Mesothelial cell of epicardium (in vitro differentiated cells): ENCODE measurements around the gene FHIT. TPM values are rescaled to one million over a fixed set of nuclear protein-coding genes. Genes with fewer than 3 reads are reported as not detected.

Experiments
- DNase-seq, 2 experiments: peaks; one replicate each; pipeline ENCODE4 v3.0.0; 2021; ENCODE audit warnings: low spot score in 2 of 2; ENCODE audit not compliant: unreplicated experiment in 2 of 2
- H3K27ac Mint-ChIP-seq: 2 replicates; pipeline ENCODE4 v1.8.0; 2021; ENCODE audit warnings: mixed read lengths
- H3K27me3 Mint-ChIP-seq: 2 replicates; pipeline ENCODE4 v1.8.0; 2021; ENCODE audit warnings: low read depth, mixed read lengths
- H3K36me3 Mint-ChIP-seq: 2 replicates; pipeline ENCODE4 v1.8.0; 2021; ENCODE audit warnings: mixed read lengths
- H3K4me1 Mint-ChIP-seq: 2 replicates; pipeline ENCODE4 v1.8.0; 2021; ENCODE audit warnings: mixed read lengths
- H3K4me3 Mint-ChIP-seq: 2 replicates; pipeline ENCODE4 v1.8.0; 2021; ENCODE audit warnings: mild to moderate bottlenecking, moderate library complexity, mixed read lengths
- H3K9me3 Mint-ChIP-seq: 2 replicates; pipeline ENCODE4 v1.8.0; 2021; ENCODE audit warnings: mixed read lengths
- total RNA-seq: library from RNA; stranded (reverse); gene quantifications from 3 replicates; pipeline ENCODE4 v1.2.1, GENCODE V29; 2021
- TF ChIP-seq, protein P1 (sequence below): fragments of 200-600 bp; sonication (generic); IDR thresholded peaks from one replicate; pipeline ENCODE4 v1.5.0; 2021; ENCODE audit warnings: antibody characterized with exemption; ENCODE audit not compliant: unreplicated experiment

FHIT gene
- total RNA-seq, 1 donor from 2014 or later, result 10.7 TPM

- H3K9me3 Mint-ChIP-seq, result no peaks in the 10 kb centered on the region
- TF ChIP-seq, protein P1, sequence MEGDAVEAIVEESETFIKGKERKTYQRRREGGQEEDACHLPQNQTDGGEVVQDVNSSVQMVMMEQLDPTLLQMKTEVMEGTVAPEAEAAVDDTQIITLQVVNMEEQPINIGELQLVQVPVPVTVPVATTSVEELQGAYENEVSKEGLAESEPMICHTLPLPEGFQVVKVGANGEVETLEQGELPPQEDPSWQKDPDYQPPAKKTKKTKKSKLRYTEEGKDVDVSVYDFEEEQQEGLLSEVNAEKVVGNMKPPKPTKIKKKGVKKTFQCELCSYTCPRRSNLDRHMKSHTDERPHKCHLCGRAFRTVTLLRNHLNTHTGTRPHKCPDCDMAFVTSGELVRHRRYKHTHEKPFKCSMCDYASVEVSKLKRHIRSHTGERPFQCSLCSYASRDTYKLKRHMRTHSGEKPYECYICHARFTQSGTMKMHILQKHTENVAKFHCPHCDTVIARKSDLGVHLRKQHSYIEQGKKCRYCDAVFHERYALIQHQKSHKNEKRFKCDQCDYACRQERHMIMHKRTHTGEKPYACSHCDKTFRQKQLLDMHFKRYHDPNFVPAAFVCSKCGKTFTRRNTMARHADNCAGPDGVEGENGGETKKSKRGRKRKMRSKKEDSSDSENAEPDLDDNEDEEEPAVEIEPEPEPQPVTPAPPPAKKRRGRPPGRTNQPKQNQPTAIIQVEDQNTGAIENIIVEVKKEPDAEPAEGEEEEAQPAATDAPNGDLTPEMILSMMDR, result no peak
These were observed 619.7 kb downstream of the FHIT start for GRCh38 chr3:60631509-60631908.

DNA sequence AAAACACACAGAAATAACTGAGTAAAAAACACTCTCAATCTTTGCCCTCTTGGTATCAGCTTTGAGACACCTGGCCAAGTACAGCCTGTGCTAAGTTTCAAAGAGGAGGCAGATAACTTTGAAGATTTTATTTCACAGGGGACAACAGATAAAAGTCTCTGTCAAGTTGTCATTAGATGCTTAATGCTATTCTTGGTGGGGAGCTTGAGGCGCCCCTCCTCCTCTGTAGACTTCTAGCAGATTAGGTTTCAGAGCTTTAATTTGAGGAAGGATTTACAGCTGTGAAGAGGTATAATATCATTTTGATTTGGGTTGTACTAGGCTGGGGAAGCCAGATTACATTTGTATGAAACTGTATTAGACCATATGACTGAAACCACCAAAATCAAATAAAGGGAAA is 620.3 kb downstream of the FHIT start:
- TF ChIP-seq, protein P1, result no peak
- DNase-seq, result no peak
- H3K27ac Mint-ChIP-seq, result no peak overlapping the region
- H3K36me3 Mint-ChIP-seq, result no peaks in the 10 kb centered on the region
- H3K4me3 Mint-ChIP-seq, result no peak overlapping the region
- H3K4me1 Mint-ChIP-seq, result peaks cover 12% of the 10 kb centered on the region
- peaks cover 1% of the 10 kb centered on the region for H3K9me3 Mint-ChIP-seq
- peaks cover 19% of the 10 kb centered on the region for H3K27me3 Mint-ChIP-seq

More at GRCh38 chr3:60631509-60631908, 619.7 kb downstream of the FHIT start:
- Mint-ChIP-seq H3K4me1 (peaks cover 12% of the 10 kb centered on the region), H3K27ac (no peak overlapping the region), H3K36me3 (no peaks in the 10 kb centered on the region), H3K27me3 (peaks cover 19% of the 10 kb centered on the region), H3K4me3 (no peak overlapping the region)
- DNase-seq, result no peak

GRCh38 chr3:60629816-60630215 is 621.4 kb downstream of the FHIT start:
- no peaks in the 10 kb centered on the region for H3K36me3 Mint-ChIP-seq
- TF ChIP-seq, protein P1, result no peak
- no peak overlapping the region for H3K4me3 Mint-ChIP-seq
- H3K27me3 Mint-ChIP-seq, result peaks cover 19% of the 10 kb centered on the region
- H3K4me1 Mint-ChIP-seq, result peaks cover 12% of the 10 kb centered on the region
- peaks cover 6% of the 10 kb centered on the region for H3K9me3 Mint-ChIP-seq
- DNase-seq, result no peak
- H3K27ac Mint-ChIP-seq, result no peak overlapping the region

GRCh38 chr3:60622349-60622748 is 628.9 kb downstream of the FHIT start:
- Mint-ChIP-seq H3K27ac (no peak overlapping the region), H3K27me3 (no peaks in the 10 kb centered on the region), H3K4me1 (no peaks in the 10 kb centered on the region), H3K36me3 (peaks cover 5% of the 10 kb centered on the region), H3K4me3 (no peak overlapping the region), H3K9me3 (peaks cover 26% of the 10 kb centered on the region)
- DNase-seq, result no peak
- TF ChIP-seq, protein P1, result no peak

DNA sequence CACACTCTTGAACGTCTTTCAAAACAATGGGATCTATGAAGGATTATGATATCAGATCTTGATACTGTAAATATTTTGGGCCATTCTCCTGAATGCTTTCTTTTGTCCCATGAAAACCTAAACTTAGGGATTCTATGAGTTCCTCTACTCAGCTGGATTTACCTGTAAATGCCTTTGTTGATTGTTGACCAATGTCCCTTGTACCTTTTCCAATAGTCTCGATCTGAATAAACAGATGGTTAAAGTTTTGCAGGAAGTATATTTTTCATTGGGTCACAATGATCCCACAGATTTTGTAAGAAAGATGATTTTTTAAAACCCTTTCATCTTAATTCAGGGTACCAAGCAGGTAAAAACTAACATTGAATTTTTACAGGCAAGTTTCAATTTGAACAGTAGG is 634.1 kb downstream of the FHIT start:
- no peaks in the 10 kb centered on the region for H3K4me1 Mint-ChIP-seq
- no peak for DNase-seq

More for the DNA sequence above, 634.1 kb downstream of the FHIT start:
- Mint-ChIP-seq H3K27ac (no peak overlapping the region), H3K9me3 (peaks cover 26% of the 10 kb centered on the region), H3K36me3 (peaks cover 5% of the 10 kb centered on the region), H3K27me3 (no peaks in the 10 kb centered on the region), H3K4me3 (no peak overlapping the region)
- TF ChIP-seq, protein P1, result no peak
